ENCODE results near the gene BRAF.
"Not testable (repeated sequence)": the region's sequence is repeated elsewhere in the genome, so short reads cannot be mapped to it uniquely, and the experiment has no call there.

DNA sequence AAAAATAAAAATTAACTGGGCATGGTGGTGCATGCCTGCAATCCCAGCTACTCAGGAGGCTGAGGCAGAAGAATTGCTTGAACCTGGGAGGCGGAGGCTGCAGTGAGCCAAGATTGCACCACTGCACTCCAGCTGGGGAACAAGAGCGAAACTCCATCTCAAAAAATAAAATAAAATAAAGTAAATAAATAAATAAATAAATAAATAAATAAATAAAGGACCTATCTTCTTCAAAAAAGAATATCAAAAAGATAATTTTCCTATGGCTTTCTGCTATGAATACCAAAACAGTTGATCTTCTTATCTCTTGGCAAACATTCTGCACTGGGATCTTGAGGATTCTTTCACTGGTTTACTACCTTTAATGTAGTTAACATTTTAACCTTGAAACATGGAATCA lies 41.9 kb downstream of the BRAF start:
- TF ChIP-seq, protein P1, sequence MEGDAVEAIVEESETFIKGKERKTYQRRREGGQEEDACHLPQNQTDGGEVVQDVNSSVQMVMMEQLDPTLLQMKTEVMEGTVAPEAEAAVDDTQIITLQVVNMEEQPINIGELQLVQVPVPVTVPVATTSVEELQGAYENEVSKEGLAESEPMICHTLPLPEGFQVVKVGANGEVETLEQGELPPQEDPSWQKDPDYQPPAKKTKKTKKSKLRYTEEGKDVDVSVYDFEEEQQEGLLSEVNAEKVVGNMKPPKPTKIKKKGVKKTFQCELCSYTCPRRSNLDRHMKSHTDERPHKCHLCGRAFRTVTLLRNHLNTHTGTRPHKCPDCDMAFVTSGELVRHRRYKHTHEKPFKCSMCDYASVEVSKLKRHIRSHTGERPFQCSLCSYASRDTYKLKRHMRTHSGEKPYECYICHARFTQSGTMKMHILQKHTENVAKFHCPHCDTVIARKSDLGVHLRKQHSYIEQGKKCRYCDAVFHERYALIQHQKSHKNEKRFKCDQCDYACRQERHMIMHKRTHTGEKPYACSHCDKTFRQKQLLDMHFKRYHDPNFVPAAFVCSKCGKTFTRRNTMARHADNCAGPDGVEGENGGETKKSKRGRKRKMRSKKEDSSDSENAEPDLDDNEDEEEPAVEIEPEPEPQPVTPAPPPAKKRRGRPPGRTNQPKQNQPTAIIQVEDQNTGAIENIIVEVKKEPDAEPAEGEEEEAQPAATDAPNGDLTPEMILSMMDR (IDR thresholded peaks at IDR 0.05; ENCODE audit: low read length): not testable (repeated sequence)
- TF ChIP-seq EZH2 (optimal IDR thresholded peaks at IDR 0.05; ENCODE audit: low read depth, low read length); EZH2phosphoT487 (IDR thresholded peaks at IDR 0.05; ENCODE audit: low read length): not testable (repeated sequence)

Measured in MM.1S (cell line).